Esophagus squamous epithelium (tissue), 4 donors: ENCODE measurements around the gene COG5.

Experiments used
- POLR2A ChIP-seq, 4 donors: fragments of 450-650 bp; IDR thresholded peaks; one replicate each; pipeline ENCODE4 v1.6.1; 2017; ENCODE audit warnings: antibody characterized with exemption in 4 of 4, mild to moderate bottlenecking in 4 of 4, moderate library complexity in 3 of 4
- TF ChIP-seq, protein P1 (sequence below), 6 experiments: fragments of 450-650 bp in 4 of 6; fragments of 200-600 bp in 2 of 6; sonication (generic) in 2 of 6; IDR thresholded peaks; one replicate each; pipeline ENCODE4 v1.5.1; 2016 to 2019; ENCODE audit warnings: antibody characterized with exemption in 6 of 6, mild to moderate bottlenecking in 4 of 6, moderate library complexity in 4 of 6

DNA sequence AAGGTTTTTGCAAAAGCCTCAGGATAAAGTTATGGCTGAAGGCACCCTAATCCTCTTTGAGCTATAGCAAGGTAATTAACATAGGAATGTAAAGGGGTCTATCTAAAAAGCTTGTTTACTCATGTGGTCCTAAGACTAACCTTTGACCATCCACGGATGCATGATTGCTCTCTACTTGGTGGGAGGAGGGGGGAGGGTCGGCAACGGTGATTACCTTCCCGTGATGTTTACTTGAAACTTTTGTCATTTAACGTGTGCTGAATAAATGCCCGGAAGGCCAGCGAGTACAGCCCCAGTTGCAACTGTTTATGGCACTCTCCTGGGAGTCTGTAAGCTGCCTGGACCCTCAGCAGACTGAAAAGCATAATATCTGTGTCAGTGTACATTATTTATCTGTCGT lies 172.8 kb downstream of the COG5 start:
- TF ChIP-seq, protein P1, sequence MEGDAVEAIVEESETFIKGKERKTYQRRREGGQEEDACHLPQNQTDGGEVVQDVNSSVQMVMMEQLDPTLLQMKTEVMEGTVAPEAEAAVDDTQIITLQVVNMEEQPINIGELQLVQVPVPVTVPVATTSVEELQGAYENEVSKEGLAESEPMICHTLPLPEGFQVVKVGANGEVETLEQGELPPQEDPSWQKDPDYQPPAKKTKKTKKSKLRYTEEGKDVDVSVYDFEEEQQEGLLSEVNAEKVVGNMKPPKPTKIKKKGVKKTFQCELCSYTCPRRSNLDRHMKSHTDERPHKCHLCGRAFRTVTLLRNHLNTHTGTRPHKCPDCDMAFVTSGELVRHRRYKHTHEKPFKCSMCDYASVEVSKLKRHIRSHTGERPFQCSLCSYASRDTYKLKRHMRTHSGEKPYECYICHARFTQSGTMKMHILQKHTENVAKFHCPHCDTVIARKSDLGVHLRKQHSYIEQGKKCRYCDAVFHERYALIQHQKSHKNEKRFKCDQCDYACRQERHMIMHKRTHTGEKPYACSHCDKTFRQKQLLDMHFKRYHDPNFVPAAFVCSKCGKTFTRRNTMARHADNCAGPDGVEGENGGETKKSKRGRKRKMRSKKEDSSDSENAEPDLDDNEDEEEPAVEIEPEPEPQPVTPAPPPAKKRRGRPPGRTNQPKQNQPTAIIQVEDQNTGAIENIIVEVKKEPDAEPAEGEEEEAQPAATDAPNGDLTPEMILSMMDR (IDR thresholded peaks at IDR 0.05) = no peak
- TF ChIP-seq POLR2A (IDR thresholded peaks at IDR 0.05) = no peak
